PC-3 (cell line): Measurements from ENCODE around the gene AUTS2. TPM values are rescaled to one million over a fixed set of nuclear protein-coding genes. Genes with fewer than 3 reads are reported as not detected.

Source experiments
- ATAC-seq: fragments of 200-7000 bp; cut with Tn5 transposase; 2 replicates; pipeline ENCODE4 v1.9.1; 2020; ENCODE audit warnings: mild to moderate bottlenecking, moderate library complexity
- BruUV-seq: library from RNA; stranded (reverse); fragments of 400-500 nt; replicated peaks from 2 replicates; lab custom pipeline; 2021; lab: Mats Ljungman, UMichigan
- CTCF ChIA-PET: fragments of 300-600 bp; sonication (Branson Sonifier 250); formaldehyde crosslinking; loops from one replicate; lab custom pipeline; 2022; ENCODE audit warnings: antibody characterized with exemption; lab: Charles Lee
- POLR2A ChIA-PET: fragments of 300-600 bp; sonication (Branson Sonifier 250); formaldehyde crosslinking; loops from one replicate; lab custom pipeline; 2022; ENCODE audit warnings: antibody characterized with exemption; ENCODE audit not compliant: unreplicated experiment; lab: Charles Lee
- DNase-seq: peaks from one replicate; pipeline ENCODE4 v3.0.0-alpha.2; 2015
- H2AFZ ChIP-seq: fragments of 300-600 bp; sonication (generic); 2 replicates; pipeline ENCODE4 v1.6.0; 2016; ENCODE audit warnings: antibody characterized with exemption, low read length
- H3F3A ChIP-seq: fragments of 300-600 bp; sonication (generic); one replicate; pipeline ENCODE4 v1.6.0; 2017; ENCODE audit warnings: antibody characterized with exemption, low read length, control low read depth, mild to moderate bottlenecking; ENCODE audit not compliant: unreplicated experiment
- H3K27ac ChIP-seq: fragments of 300-600 bp; sonication (generic); 2 replicates; pipeline ENCODE4 v1.5.1; 2016; ENCODE audit warnings: mild to moderate bottlenecking, low read length
- H3K27me3 ChIP-seq: fragments of 300-600 bp; sonication (generic); 2 replicates; pipeline ENCODE4 v1.6.1; 2016; ENCODE audit warnings: low read length, mixed read lengths
- H3K36me3 ChIP-seq: fragments of 300-600 bp; sonication (generic); 2 replicates; pipeline ENCODE4 v1.6.1; 2016; ENCODE audit warnings: low read depth, mixed run types, low read length, mixed read lengths
- H3K4me1 ChIP-seq: fragments of 300-600 bp; sonication (generic); 2 replicates; pipeline ENCODE4 v1.5.1; 2016; ENCODE audit warnings: low read length; ENCODE audit not compliant: insufficient read depth
- H3K4me2 ChIP-seq: fragments of 300-600 bp; sonication (generic); 2 replicates; pipeline ENCODE4 v1.6.0; 2016; ENCODE audit warnings: low read length
- H3K4me3 ChIP-seq: fragments of 300-600 bp; sonication (generic); 2 replicates; pipeline ENCODE4 v1.5.1; 2016; ENCODE audit warnings: mild to moderate bottlenecking, low read length, mixed read lengths
- H3K79me2 ChIP-seq: fragments of 300-600 bp; sonication (generic); 2 replicates; pipeline ENCODE4 v1.6.1; 2017; ENCODE audit warnings: low read length, mixed read lengths
- H3K9ac ChIP-seq: fragments of 300-600 bp; sonication (generic); 2 replicates; pipeline ENCODE4 v1.6.0; 2016; ENCODE audit warnings: mild to moderate bottlenecking, low read length
- H3K9me2 ChIP-seq: fragments of 300-600 bp; sonication (generic); replicated peaks from 2 replicates; pipeline ENCODE4 v1.6.1; 2016; ENCODE audit warnings: mixed run types, low read length, mixed read lengths
- H3K9me3 ChIP-seq: fragments of 300-600 bp; sonication (generic); 2 replicates; pipeline ENCODE4 v1.6.1; 2016; ENCODE audit warnings: low read length, mixed read lengths
- H4K20me1 ChIP-seq: fragments of 300-600 bp; sonication (generic); 2 replicates; pipeline ENCODE4 v1.6.1; 2016; ENCODE audit warnings: low read length, mixed read lengths
- EZH2 ChIP-seq: fragments of 300-600 bp; sonication (generic); IDR thresholded peaks from one replicate; pipeline ENCODE4 v1.6.1; 2017; ENCODE audit warnings: antibody characterized with exemption, mild to moderate bottlenecking, low read length; ENCODE audit not compliant: unreplicated experiment
- EZH2phosphoT487 ChIP-seq: fragments of 300-600 bp; sonication (generic); IDR thresholded peaks from 2 replicates; pipeline ENCODE4 v1.6.1; 2018; ENCODE audit warnings: mild to moderate bottlenecking, antibody characterized with exemption, low read length, borderline replicate concordance
- intact Hi-C: fragments of 100-400 bp; cut with micrococcal nuclease; formaldehyde crosslinking; loops from 2 replicates; pipeline ENCODE4 v1.9.0; 2023
- total RNA-seq: library from RNA; depleted of rRNA; stranded (reverse); fragments of >200 nt; gene quantifications from 2 replicates; pipeline ENCODE4 v1.2.3, GENCODE V29; 2014
- TF ChIP-seq, protein P1 (sequence below): fragments of 300-600 bp; sonication (generic); conservative IDR thresholded peaks from 2 replicates; pipeline ENCODE4 v1.5.1; 2017; ENCODE audit warnings: antibody characterized with exemption, low read depth, mild to moderate bottlenecking, low read length

AUTS2 gene
- total RNA-seq, 1 experiment from 2014 or later = not detected

GRCh38 chr7:70570029-70570428 lies 971.8 kb downstream of the AUTS2 start:
- ATAC-seq = no peak
- Histone ChIP-seq H2AFZ (no peak overlapping the region), H3K27me3 (no peaks in the 10 kb centered on the region), H3K4me3 (no peak overlapping the region), H3F3A (no peaks in the 10 kb centered on the region), H3K4me2 (no peak overlapping the region), H3K9ac (no peak overlapping the region), H3K9me3 (no peaks in the 10 kb centered on the region), H4K20me1 (no peaks in the 10 kb centered on the region), H3K4me1 (no peaks in the 10 kb centered on the region), H3K36me3 (no peaks in the 10 kb centered on the region), H3K27ac (no peak overlapping the region), H3K9me2 (no peaks in the 10 kb centered on the region), H3K79me2 (no peaks in the 10 kb centered on the region)
- CTCF ChIA-PET = no interaction called here
- no peak for TF ChIP-seq EZH2
- TF ChIP-seq EZH2phosphoT487 = no peak
- intact Hi-C loops = no loop called here
- no TSS peak for BruUV-seq
- DNase-seq = no peak
- POLR2A ChIA-PET = no interaction called here

DNA sequence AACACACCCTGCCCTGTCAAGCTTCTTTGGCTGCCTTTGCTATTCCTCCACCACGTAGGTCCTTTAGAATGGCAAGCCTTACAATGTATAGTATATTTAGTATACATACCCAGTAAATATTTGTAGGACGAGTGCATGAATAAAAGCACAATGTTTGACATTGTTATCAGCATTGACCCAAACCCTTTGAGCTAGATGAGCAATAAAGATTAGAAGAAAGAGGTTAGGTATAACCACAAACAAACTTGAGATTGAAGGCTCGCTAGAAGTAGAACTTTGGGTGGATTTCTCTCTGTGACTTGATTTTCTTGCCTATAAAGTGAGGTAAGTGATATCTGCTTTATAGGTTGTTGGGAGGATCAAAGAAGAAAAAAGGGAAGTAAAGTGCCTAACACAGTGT lies 972.7 kb downstream of the AUTS2 start:
- Histone ChIP-seq H3K4me3 (no peak overlapping the region), H3K9me3 (no peaks in the 10 kb centered on the region), H3K4me2 (no peak overlapping the region), H3K9ac (no peak overlapping the region), H3K4me1 (no peaks in the 10 kb centered on the region), H3K27ac (no peak overlapping the region), H2AFZ (no peak overlapping the region), H3K36me3 (no peaks in the 10 kb centered on the region), H3K79me2 (no peaks in the 10 kb centered on the region), H3K27me3 (no peaks in the 10 kb centered on the region), H3K9me2 (no peaks in the 10 kb centered on the region), H4K20me1 (no peaks in the 10 kb centered on the region), H3F3A (no peaks in the 10 kb centered on the region)
- ChIA-PET POLR2A (no interaction called here), CTCF (no interaction called here)
- no peak for ATAC-seq
- DNase-seq = no peak
- TF ChIP-seq, protein P1, sequence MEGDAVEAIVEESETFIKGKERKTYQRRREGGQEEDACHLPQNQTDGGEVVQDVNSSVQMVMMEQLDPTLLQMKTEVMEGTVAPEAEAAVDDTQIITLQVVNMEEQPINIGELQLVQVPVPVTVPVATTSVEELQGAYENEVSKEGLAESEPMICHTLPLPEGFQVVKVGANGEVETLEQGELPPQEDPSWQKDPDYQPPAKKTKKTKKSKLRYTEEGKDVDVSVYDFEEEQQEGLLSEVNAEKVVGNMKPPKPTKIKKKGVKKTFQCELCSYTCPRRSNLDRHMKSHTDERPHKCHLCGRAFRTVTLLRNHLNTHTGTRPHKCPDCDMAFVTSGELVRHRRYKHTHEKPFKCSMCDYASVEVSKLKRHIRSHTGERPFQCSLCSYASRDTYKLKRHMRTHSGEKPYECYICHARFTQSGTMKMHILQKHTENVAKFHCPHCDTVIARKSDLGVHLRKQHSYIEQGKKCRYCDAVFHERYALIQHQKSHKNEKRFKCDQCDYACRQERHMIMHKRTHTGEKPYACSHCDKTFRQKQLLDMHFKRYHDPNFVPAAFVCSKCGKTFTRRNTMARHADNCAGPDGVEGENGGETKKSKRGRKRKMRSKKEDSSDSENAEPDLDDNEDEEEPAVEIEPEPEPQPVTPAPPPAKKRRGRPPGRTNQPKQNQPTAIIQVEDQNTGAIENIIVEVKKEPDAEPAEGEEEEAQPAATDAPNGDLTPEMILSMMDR = no peak
- TF ChIP-seq EZH2 (no peak), EZH2phosphoT487 (no peak)
- no TSS peak for BruUV-seq
- intact Hi-C loops = no loop called here

- ChIA-PET POLR2A (no interaction called here), CTCF (no interaction called here)
- H2AFZ ChIP-seq = no peak overlapping the region
- ATAC-seq = no peak
- H3K4me1 ChIP-seq = no peaks in the 10 kb centered on the region
- H3F3A ChIP-seq = no peaks in the 10 kb centered on the region
- TF ChIP-seq EZH2 (no peak), EZH2phosphoT487 (no peak)
- TF ChIP-seq, protein P1 = no peak
- no peaks in the 10 kb centered on the region for H3K9me3 ChIP-seq
- H3K79me2 ChIP-seq = no peaks in the 10 kb centered on the region
- H3K27ac ChIP-seq = no peak overlapping the region
- no peak overlapping the region for H3K4me2 ChIP-seq
- H3K9ac ChIP-seq = no peak overlapping the region
- no peaks in the 10 kb centered on the region for H4K20me1 ChIP-seq
- no peaks in the 10 kb centered on the region for H3K36me3 ChIP-seq
- no peaks in the 10 kb centered on the region for H3K9me2 ChIP-seq
- DNase-seq = no peak
- intact Hi-C loops = no loop called here
- no TSS peak for BruUV-seq
- no peaks in the 10 kb centered on the region for H3K27me3 ChIP-seq
- H3K4me3 ChIP-seq = no peak overlapping the region
Measured at GRCh38 chr7:70571403-70571934, 973.2 kb downstream of the AUTS2 start.
